ENCODE data around the gene TMEM222.

TMEM222 gene

GRCh38 chr1:27331426-27331825, 9.5 kb downstream of the TMEM222 start:
- DNase-seq (ENCODE audit: extremely low spot score) = no peak

GRCh38 chr1:27331922-27332321, 10.0 kb downstream of the TMEM222 start:
- TF ChIP-seq TARDBP (IDR thresholded peaks at IDR 0.05) (no peak), LEF1 (IDR thresholded peaks at IDR 0.05; ENCODE audit: borderline replicate concordance) (no peak), ZNF384 (IDR thresholded peaks at IDR 0.05) (no peak), SP1 (IDR thresholded peaks at IDR 0.05) (no peak), NFRKB (IDR thresholded peaks at IDR 0.05) (no peak), BHLHE40 (IDR thresholded peaks at IDR 0.05; ENCODE audit: borderline replicate concordance) (no peak), HDGF (IDR thresholded peaks at IDR 0.05; ENCODE audit: borderline replicate concordance) (no peak), SUZ12 (IDR thresholded peaks at IDR 0.05) (no peak), ARNT (IDR thresholded peaks at IDR 0.05) (no peak), FOXK2 (IDR thresholded peaks at IDR 0.05) (no peak), ELF4 (IDR thresholded peaks at IDR 0.05) (no peak), PKNOX1 (IDR thresholded peaks at IDR 0.05) (no peak), L3MBTL2 (conservative IDR thresholded peaks at IDR 0.05) (no peak), FOXM1 (IDR thresholded peaks at IDR 0.05; ENCODE audit: borderline replicate concordance) (no peak), CTBP1 (IDR thresholded peaks at IDR 0.05; ENCODE audit: borderline replicate concordance) (no peak), FOXA1 (IDR thresholded peaks at IDR 0.05) (no peak)
- CTCF ChIA-PET = interaction anchor here (1.0 to 1.8 kb wide), 8 partner anchors 9 to 331 kb away, joined by 3 to 7 read pairs (median 4); partner anchors contain the start of gene MAP3K6
- POLR2A ChIA-PET = interaction anchor here (1.2 to 2.2 kb wide), 3 partner anchors 9 to 35 kb away, joined by 3 to 10 read pairs (median 4); partner anchors contain the start of gene MAP3K6
- no peak for DNase-seq (ENCODE audit: extremely low spot score)

More at GRCh38 chr1:27331426-27331825, 9.5 kb downstream of the TMEM222 start:
- no peak for TF ChIP-seq ZNF384 (IDR thresholded peaks at IDR 0.05)
- no peak for TF ChIP-seq SUZ12 (IDR thresholded peaks at IDR 0.05)
- no peak for TF ChIP-seq LEF1 (IDR thresholded peaks at IDR 0.05; ENCODE audit: borderline replicate concordance)
- TF ChIP-seq TARDBP (IDR thresholded peaks at IDR 0.05) = no peak
- TF ChIP-seq ARNT (IDR thresholded peaks at IDR 0.05) = no peak
- TF ChIP-seq BHLHE40 (IDR thresholded peaks at IDR 0.05; ENCODE audit: borderline replicate concordance) = no peak
- TF ChIP-seq FOXM1 (IDR thresholded peaks at IDR 0.05; ENCODE audit: borderline replicate concordance) = no peak
- no peak for TF ChIP-seq FOXA1 (IDR thresholded peaks at IDR 0.05)
- TF ChIP-seq SP1 (IDR thresholded peaks at IDR 0.05) = no peak
- no peak for TF ChIP-seq L3MBTL2 (conservative IDR thresholded peaks at IDR 0.05)
- TF ChIP-seq FOXK2 (IDR thresholded peaks at IDR 0.05) = no peak
- TF ChIP-seq ELF4 (IDR thresholded peaks at IDR 0.05) = no peak
- TF ChIP-seq HDGF (IDR thresholded peaks at IDR 0.05; ENCODE audit: borderline replicate concordance) = no peak
- no peak for TF ChIP-seq PKNOX1 (IDR thresholded peaks at IDR 0.05)
- no peak for TF ChIP-seq CTBP1 (IDR thresholded peaks at IDR 0.05; ENCODE audit: borderline replicate concordance)
- TF ChIP-seq NFRKB (IDR thresholded peaks at IDR 0.05) = no peak
- POLR2A ChIA-PET = no interaction called here
- CTCF ChIA-PET = interaction anchor here (1.6 kb wide), 1 partner anchor 8 kb away, joined by 4 read pairs; no protein-coding TSS in a partner anchor

- CTCF ChIA-PET = interaction anchor here (0.6 to 1.8 kb wide), 14 partner anchors 9 to 330 kb away, joined by 3 to 7 read pairs (median 4); partner anchors contain the start of genes MAP3K6 and SYTL1
- POLR2A ChIA-PET = interaction anchor here (1.2 to 2.2 kb wide), 3 partner anchors 10 to 34 kb away, joined by 3 to 10 read pairs (median 4); partner anchors contain the start of gene MAP3K6
- TF ChIP-seq PKNOX1 (IDR thresholded peaks at IDR 0.05) (no peak), TARDBP (IDR thresholded peaks at IDR 0.05) (no peak), ELF4 (IDR thresholded peaks at IDR 0.05) (no peak), FOXM1 (IDR thresholded peaks at IDR 0.05; ENCODE audit: borderline replicate concordance) (no peak), FOXA1 (IDR thresholded peaks at IDR 0.05) (no peak), ZNF384 (IDR thresholded peaks at IDR 0.05) (no peak), SUZ12 (IDR thresholded peaks at IDR 0.05) (no peak), ARNT (IDR thresholded peaks at IDR 0.05) (no peak), NFRKB (IDR thresholded peaks at IDR 0.05) (no peak), SP1 (IDR thresholded peaks at IDR 0.05) (no peak)
- DNase-seq (ENCODE audit: extremely low spot score) = peak; percentile 83
Observed at GRCh38 chr1:27332536-27333281, 10.7 kb downstream of the TMEM222 start.

GRCh38 chr1:27333717-27334279, 11.8 kb downstream of the TMEM222 start:
- TF ChIP-seq SP1 (IDR thresholded peaks at IDR 0.05) (no peak), TARDBP (IDR thresholded peaks at IDR 0.05) (no peak), FOXM1 (IDR thresholded peaks at IDR 0.05; ENCODE audit: borderline replicate concordance) (no peak), FOXK2 (IDR thresholded peaks at IDR 0.05) (no peak), CTBP1 (IDR thresholded peaks at IDR 0.05; ENCODE audit: borderline replicate concordance) (no peak), BHLHE40 (IDR thresholded peaks at IDR 0.05; ENCODE audit: borderline replicate concordance) (no peak), LEF1 (IDR thresholded peaks at IDR 0.05; ENCODE audit: borderline replicate concordance) (no peak), PKNOX1 (IDR thresholded peaks at IDR 0.05) (no peak), SUZ12 (IDR thresholded peaks at IDR 0.05) (no peak), FOXA1 (IDR thresholded peaks at IDR 0.05) (no peak), ZNF384 (IDR thresholded peaks at IDR 0.05) (no peak), NFRKB (IDR thresholded peaks at IDR 0.05) (no peak), ARNT (IDR thresholded peaks at IDR 0.05) (no peak), HDGF (IDR thresholded peaks at IDR 0.05; ENCODE audit: borderline replicate concordance) (no peak), ELF4 (IDR thresholded peaks at IDR 0.05) (no peak)
- no peak for DNase-seq (ENCODE audit: extremely low spot score)
- ChIA-PET POLR2A (interaction anchor here (2.2 kb wide), 1 partner anchor 11 kb away, joined by 10 read pairs; no protein-coding TSS in a partner anchor), CTCF (interaction anchor here (1.2 to 1.8 kb wide), 2 partner anchors 8 to 329 kb away, joined by 3 to 5 read pairs; partner anchors contain the start of gene SYTL1)

Measured in HEK293T (cell line).